HG02840 (cell line): Measurements from ENCODE around the gene PTGFRN.

Source experiments
- ATAC-seq: cut with Tn5 transposase; IDR thresholded peaks from one replicate; pipeline ENCODE4 v1.9.1; 2021; ENCODE audit warnings: mild to moderate bottlenecking, moderate library complexity, moderate number of reproducible peaks; ENCODE audit not compliant: unreplicated experiment, low FRiP score

Gene PTGFRN

DNA sequence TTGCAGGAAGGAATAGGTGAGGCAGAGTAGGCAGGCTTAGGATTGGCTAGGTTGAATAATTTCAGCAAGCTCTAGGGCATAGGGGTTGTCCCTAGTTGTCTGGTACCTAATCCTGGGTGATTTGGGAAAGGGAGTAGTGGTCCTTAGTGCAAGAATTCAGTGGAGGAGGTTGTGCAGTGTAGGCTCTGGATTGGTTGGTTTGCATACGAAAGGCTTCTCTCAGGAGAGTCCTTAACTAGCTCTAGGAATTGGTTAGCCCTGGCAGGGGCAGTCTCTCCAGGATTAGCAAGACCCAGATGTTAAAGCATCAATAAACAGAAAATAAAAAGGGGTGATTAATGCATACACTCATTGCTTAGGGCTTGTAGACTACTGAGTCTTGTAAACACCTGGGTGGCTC, 82.2 kb downstream of the PTGFRN start:
- no peak for ATAC-seq

GRCh38 chr1:116993286-116993685, 83.6 kb downstream of the PTGFRN start:
- ATAC-seq, result no peak

GRCh38 chr1:116994411-116994810, 84.7 kb downstream of the PTGFRN start:
- ATAC-seq, result no peak

- no peak for ATAC-seq
These were observed 87.3 kb downstream of the PTGFRN start for GRCh38 chr1:116997066-116997465.

DNA sequence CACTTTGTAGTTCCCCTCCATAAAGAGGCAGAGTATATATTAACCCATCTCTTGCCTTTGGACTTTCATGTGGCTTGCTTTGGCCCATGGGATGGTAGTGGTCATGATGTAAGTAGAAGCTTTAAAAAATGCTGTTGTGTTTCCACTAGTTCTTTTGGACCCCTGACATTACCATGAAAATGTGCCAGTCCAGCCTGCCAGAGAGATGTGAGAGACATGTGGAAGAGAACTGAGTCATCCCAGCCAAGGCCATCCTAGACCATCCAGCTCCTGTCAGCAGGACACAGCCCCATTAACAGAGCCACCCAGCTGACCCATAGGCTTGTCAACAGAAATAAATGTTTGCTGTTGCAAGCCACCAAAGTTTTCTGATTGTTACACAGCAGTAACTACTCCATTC, 87.9 kb downstream of the PTGFRN start:
- no peak for ATAC-seq

DNA sequence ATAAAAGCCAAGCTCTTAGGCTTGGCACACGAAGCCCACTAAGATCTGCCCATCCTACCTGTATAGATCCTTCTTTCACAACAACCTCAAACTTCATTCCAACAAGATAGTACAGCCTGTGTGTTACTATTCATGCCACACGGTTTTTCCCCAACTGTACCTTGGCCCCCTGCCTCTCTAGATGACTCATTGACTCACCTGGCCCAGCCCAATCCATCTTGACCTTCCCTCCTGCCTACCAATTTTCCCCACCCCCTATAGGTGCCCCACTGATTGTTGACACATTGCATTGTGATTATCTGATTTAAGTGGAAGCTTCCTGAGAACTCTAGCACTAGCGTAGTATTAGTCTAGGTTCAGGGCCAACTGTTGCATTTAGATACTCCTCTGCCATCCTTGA, 89.9 kb downstream of the PTGFRN start:
- no peak for ATAC-seq

DNA sequence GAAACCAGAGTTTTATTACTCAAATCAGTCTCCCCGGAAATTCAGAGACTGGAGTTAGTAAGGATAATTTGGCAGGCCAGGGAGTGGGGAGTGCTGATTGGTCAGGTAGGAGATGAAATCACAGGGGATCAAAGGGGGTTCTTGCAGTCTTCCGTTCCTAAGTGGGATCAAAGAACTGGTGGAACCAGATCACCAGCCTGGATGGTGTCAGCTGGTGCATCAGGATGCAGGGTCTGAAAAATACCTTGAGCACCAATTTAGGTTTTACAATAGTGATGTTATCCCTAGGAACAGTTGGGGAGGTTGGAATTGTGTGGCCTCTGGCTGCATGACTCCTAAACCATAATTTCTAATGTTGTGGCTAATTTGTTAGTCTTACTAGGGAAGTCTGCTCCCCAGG, 90.4 kb downstream of the PTGFRN start:
- ATAC-seq, result no peak

GRCh38 chr1:117001254-117001927, 91.7 kb downstream of the PTGFRN start, which contains the start of gene CD101:
TSS of gene CD101 (plus strand) at chr1:117001760. CDS start at chr1:117001818, 58 bp downstream.
- ATAC-seq, result peak; percentile 93

DNA sequence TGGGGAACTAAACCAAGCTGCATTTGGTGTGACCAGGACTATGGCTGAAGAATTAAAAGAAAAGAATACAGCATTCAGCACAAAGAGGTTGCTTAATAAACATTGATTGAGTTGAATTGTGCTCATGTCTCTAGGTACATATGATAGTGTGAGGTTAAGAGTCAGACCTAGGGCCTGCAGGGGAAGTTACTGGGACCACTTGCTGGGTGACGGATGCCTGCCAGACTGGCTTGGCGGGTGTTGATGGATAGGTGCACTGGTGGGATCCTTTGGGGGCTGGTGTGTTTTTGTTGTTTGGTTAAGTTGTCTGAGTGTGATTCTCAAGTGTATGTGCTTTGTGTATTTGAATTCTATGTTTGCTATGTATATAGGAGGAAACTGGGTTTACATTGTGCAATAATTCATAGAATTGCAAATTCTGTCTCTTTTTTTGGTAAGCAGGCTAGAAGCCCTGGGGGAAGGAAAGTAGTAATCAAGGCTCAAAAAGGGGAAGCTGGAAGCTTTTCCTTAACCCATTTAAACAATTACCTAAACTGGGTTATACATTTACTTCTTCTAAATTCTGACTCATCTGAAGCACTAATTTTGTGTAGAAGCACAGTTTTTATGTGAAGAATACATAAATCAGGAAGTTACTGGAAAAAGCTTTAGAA, 93.6 kb downstream of the PTGFRN start:
- no peak for ATAC-seq

DNA sequence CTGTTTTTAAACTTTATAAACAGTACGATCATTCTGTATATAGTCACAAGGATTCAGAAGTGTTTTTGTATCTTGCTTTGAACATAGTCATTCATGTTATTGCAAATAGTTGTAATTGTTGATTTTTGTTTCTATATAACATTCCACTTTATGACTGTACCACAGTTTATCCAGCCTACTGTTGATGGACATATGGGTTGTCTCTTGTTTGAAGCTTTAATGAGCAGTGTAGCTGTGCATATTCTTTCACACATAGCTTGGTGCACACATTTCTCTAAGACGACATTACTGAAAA, 98.0 kb downstream of the PTGFRN start:
- no peak for ATAC-seq

DNA sequence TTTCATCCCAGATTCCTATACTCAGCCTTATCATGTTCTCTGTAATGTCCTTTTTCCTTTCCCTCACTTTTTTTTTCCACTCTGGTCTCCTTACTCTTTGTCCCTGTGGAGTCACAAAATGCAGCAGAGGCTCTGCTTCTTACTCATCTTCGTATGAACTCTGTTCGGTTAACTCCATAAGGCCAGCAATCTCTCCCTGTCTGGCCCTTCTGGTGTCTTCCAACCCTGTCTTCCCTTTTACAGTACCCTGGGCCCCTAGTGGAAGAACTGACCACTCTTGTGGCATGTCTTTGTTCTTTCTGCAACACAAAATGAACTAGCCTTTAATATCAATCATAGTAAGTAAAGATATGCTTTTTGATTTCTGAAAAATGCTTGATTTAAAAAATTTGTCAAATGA, 98.9 kb downstream of the PTGFRN start:
- no peak for ATAC-seq

- ATAC-seq, result no peak
These were observed 99.4 kb downstream of the PTGFRN start for GRCh38 chr1:117009132-117009531.

DNA sequence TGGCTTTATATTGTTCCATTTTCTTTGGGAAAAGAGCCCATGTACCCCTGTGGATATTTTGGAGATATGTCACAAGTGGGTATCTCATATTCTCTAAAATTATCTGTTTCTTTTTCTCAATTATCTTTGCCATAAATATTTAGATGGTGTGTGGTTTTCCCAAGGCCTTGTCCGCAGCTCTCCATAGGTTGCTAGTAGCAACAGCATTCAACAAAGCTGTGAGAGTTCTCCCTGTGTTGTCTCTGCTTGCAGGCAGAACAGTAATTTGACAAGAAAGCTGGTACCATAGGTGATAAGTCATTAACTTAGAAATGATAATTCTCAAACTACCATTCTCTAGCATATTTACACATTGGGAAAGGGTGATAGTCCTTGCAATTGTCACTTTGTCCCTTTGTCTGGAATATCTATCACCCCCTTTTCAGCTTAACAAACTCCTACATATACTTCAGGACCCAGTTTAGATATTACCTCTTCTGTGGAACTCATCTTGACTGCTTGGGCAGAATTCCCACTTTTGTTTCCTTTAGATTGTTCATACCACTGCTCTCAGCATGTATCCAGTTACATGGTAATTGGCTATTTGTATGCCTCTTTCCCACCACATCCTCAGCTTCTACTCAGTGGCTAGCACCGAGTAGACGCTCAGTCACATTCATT, 100.7 kb downstream of the PTGFRN start:
- no peak for ATAC-seq

GRCh38 chr1:117011334-117011733, 101.6 kb downstream of the PTGFRN start:
- ATAC-seq, result no peak

DNA sequence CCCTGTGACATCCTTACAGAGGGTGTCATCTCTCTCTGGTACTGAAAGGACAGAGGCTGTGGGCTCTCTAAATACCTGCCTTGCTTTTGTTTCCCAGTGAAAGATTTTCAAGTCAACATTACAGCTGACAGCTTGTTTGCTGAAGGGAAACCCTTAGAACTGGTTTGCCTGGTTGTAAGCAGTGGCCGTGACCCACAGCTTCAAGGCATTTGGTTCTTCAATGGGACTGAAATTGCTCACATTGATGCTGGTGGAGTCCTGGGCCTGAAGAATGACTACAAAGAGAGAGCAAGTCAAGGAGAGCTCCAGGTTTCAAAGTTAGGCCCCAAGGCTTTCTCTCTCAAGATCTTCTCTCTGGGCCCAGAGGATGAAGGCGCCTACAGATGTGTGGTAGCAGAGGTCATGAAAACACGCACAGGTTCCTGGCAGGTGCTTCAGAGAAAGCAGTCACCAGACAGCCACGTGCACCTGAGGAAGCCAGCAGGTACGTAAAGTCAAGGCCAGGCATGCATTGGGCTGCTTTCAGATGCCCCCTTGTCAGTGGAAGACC, 103.7 kb downstream of the PTGFRN start:
- no peak for ATAC-seq

GRCh38 chr1:117014209-117014608, 104.5 kb downstream of the PTGFRN start:
- no peak for ATAC-seq

- no peak for ATAC-seq
These were observed 106.0 kb downstream of the PTGFRN start for GRCh38 chr1:117015724-117016123.

- ATAC-seq, result no peak
These were observed 107.3 kb downstream of the PTGFRN start for GRCh38 chr1:117017062-117017461.

DNA sequence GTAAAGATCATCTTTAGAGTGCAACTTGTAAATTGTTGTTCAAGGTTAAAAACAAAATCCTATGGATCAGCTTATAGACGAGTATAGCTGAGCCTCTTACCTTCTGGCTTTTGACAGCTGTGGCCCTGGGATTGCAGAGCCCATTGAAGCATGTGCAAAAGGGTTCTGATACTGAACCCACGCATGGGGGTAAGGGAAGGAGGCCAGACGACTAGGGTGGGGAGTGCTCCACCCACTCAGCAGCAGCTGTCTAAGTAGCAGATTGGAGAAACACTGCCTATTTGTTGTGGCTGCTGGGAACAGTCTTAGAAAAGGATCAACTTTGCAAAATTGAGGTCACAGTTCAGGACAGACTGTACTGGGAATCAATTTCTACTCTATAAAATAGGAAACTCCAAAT, 107.9 kb downstream of the PTGFRN start:
- ATAC-seq, result no peak

DNA sequence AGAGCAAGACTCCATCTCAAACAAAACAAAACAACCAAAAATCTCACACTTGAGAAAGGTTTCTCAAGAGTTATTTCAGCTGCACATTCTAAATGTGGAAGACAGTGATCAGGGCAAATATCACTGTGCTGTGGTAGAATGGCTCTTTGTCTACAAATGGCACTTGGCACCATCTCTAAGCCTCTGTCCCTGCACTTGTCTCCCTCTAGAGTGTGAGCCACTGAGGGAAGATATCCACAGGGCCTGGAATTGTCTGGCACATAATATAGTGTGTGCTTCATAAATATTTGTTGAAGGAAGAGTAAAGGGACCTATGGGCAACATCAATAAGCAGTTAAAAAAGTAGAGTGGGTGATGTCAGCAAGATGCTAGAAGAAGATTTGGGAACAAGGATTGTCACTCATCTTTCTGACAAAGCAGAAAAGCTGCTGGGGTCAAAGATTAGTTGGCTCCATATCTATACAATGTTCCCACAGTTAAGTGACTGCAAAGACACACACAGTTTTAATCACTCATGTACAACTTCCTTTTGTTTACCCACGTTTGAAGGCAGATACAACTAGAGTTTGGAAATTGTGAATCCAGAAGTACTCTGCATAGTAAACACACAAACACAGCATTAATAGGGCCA, 110.9 kb downstream of the PTGFRN start:
- no peak for ATAC-seq

GRCh38 chr1:117022114-117022513, 112.4 kb downstream of the PTGFRN start:
- ATAC-seq, result no peak
